ENCODE results near the gene ERAP2.
"Not testable (repeated sequence)": the region's sequence is repeated elsewhere in the genome, so short reads cannot be mapped to it uniquely, and the experiment has no call there.

ERAP2 gene

GRCh38 chr5:96930058-96930457 is 53.8 kb downstream of the ERAP2 start:
- no peak for TF ChIP-seq CTCF (IDR thresholded peaks at IDR 0.05; ENCODE audit: insufficient read depth, low read depth, low read length, missing control alignments)
- no peak overlapping the region for H3K4me3 ChIP-seq (ENCODE audit: low read depth, low read length)
- DNase-seq (ENCODE audit: low read depth): no peak

GRCh38 chr5:96930589-96930988 is 54.3 kb downstream of the ERAP2 start:
- TF ChIP-seq CTCF (IDR thresholded peaks at IDR 0.05; ENCODE audit: insufficient read depth, low read depth, low read length, missing control alignments): no peak
- DNase-seq (ENCODE audit: low read depth): no peak
- H3K4me3 ChIP-seq (ENCODE audit: low read depth, low read length): no peak overlapping the region

GRCh38 chr5:96931037-96931436 is 54.7 kb downstream of the ERAP2 start:
- DNase-seq (ENCODE audit: low read depth): not testable (repeated sequence)
- peak overlapping the region; percentile 85; the same call in 1 of the 2 replicates for H3K4me3 ChIP-seq (ENCODE audit: low read depth, low read length)

DNA sequence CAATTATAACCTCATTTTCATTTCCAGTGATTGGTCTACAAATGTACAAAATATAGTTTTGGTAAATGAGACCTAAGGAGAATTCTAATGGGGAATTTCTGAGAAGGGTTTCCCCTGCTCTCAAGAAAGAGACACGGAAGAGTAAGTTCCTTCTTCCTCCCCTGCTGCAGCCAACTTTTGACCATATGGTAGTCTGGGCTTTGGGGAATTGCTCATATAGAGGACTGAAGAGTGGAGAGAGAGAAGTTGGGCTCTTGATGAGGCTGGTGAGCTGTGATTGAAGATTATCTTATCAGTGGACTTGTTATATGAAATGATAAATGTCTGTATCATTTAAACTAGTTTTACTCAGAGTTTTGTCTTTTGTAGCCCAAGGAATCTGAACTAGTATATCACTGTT is 55.3 kb downstream of the ERAP2 start:
- no peak for TF ChIP-seq CTCF (IDR thresholded peaks at IDR 0.05; ENCODE audit: insufficient read depth, low read depth, low read length, missing control alignments)
- peak; percentile 82 for DNase-seq (ENCODE audit: low read depth)
- H3K4me3 ChIP-seq (ENCODE audit: low read depth, low read length): peak overlapping the region; percentile 85

DNA sequence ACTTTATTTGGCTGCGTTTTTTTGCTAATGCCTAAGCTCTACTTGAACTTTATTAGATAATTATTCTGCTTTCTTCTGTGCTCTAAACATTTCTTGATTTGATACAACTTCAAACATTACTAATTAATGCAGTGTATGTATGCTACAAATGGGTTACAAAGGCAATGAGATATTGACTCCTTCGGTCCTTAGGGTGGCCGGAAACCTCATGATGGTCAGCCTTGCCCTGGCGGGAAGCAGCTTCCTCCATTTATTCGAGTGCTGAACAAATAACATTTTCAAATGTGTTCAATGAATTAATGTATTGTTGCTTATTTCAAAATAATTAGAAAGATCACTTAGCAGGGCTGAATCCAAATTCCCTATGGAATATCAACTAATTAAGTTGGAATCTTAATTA is 55.7 kb downstream of the ERAP2 start:
- peak; percentile 59 for DNase-seq (ENCODE audit: low read depth)
- peak overlapping the region; percentile 85 for H3K4me3 ChIP-seq (ENCODE audit: low read depth, low read length)
- TF ChIP-seq CTCF (IDR thresholded peaks at IDR 0.05; ENCODE audit: insufficient read depth, low read depth, low read length, missing control alignments): no peak

- peak; percentile 71 for DNase-seq (ENCODE audit: low read depth)
- peak overlapping the region; percentile 85 for H3K4me3 ChIP-seq (ENCODE audit: low read depth, low read length)
- no peak for TF ChIP-seq CTCF (IDR thresholded peaks at IDR 0.05; ENCODE audit: insufficient read depth, low read depth, low read length, missing control alignments)
Observed at GRCh38 chr5:96933764-96934707, 57.7 kb downstream of the ERAP2 start.

- DNase-seq (ENCODE audit: low read depth): peak; percentile 99
- TF ChIP-seq CTCF (IDR thresholded peaks at IDR 0.05; ENCODE audit: insufficient read depth, low read depth, low read length, missing control alignments): peak; percentile 5
- H3K4me3 ChIP-seq (ENCODE audit: low read depth, low read length): peak overlapping the region; percentile 85
Observed at GRCh38 chr5:96934708-96935558, 58.6 kb downstream of the ERAP2 start.
